Measurements from ENCODE around the gene C5orf58.

Gene C5orf58

GRCh38 chr5:170285181-170285580 is 52.4 kb downstream of the C5orf58 start:
- H3K4me3 ChIP-seq = no peak overlapping the region
- intact Hi-C loops (cut with DNase I; ENCODE audit: low total_unique reads) = no loop called here
- TF ChIP-seq, protein P1, sequence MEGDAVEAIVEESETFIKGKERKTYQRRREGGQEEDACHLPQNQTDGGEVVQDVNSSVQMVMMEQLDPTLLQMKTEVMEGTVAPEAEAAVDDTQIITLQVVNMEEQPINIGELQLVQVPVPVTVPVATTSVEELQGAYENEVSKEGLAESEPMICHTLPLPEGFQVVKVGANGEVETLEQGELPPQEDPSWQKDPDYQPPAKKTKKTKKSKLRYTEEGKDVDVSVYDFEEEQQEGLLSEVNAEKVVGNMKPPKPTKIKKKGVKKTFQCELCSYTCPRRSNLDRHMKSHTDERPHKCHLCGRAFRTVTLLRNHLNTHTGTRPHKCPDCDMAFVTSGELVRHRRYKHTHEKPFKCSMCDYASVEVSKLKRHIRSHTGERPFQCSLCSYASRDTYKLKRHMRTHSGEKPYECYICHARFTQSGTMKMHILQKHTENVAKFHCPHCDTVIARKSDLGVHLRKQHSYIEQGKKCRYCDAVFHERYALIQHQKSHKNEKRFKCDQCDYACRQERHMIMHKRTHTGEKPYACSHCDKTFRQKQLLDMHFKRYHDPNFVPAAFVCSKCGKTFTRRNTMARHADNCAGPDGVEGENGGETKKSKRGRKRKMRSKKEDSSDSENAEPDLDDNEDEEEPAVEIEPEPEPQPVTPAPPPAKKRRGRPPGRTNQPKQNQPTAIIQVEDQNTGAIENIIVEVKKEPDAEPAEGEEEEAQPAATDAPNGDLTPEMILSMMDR (IDR thresholded peaks at IDR 0.05) = no peak
- DNase-seq = no peak
- H3K27me3 ChIP-seq = no peaks in the 10 kb centered on the region
- H3K27ac ChIP-seq = no peak overlapping the region
- peaks cover 0 to 5% (median 5%) of the 10 kb centered on the region in 4 donors for H3K4me1 ChIP-seq
- H3K36me3 ChIP-seq = no peaks in the 10 kb centered on the region
- no peaks in the 10 kb centered on the region for H3K9me3 ChIP-seq

DNA sequence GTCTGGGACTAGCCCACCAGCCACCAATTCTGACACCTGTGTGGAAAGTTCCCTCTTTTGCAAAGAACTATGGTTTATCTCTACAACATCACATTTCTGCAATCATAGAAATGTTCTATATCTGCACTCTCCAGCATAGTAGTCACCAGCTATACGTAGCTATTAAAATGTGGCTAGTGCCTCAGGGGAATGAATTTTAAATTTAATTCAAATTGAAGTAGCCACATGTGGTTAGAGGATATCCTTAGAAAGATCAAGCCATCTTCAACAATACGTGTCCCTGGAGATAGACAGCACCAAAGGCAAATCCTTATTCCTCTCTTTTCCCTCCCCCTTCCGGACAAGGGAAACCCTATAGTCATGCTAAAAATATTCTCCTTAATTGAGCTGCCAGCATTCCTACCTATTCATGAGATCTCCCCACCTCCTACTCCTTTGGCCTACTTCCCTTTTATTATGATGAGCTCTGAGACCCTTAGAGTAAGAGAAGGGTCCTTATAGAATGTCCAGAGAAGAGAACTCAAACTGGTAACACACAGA is 53.7 kb downstream of the C5orf58 start:
- H3K27me3 ChIP-seq = no peaks in the 10 kb centered on the region
- no peak for DNase-seq
- TF ChIP-seq, protein P1 (IDR thresholded peaks at IDR 0.05) = no peak
- no peaks in the 10 kb centered on the region for H3K9me3 ChIP-seq
- H3K4me3 ChIP-seq = no peak overlapping the region
- H3K4me1 ChIP-seq = no peaks in the 10 kb centered on the region
- intact Hi-C loops (cut with DNase I; ENCODE audit: low total_unique reads) = no loop called here
- H3K36me3 ChIP-seq = no peaks in the 10 kb centered on the region
- no peak overlapping the region for H3K27ac ChIP-seq

DNA sequence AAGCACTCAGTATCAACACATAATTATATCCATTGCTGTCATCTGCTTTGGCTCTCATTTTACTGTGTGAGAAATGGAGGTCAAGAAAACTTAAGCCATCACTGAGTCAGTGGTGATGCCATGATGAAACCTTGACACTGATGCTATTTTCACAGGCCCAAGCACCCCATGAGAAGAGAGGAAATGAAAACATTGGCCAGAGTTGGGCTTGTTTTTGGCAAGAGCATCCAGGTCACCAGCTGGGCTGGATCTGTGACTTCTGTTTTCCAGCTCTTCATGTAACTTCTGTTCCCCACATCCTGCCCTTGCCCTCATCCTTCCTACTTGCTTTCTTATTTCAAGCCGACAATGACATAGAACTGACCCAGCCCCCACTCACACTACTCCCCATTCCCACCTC is 54.7 kb downstream of the C5orf58 start:
- Histone ChIP-seq H3K4me3 (no peak overlapping the region), H3K27me3 (no peaks in the 10 kb centered on the region), H3K9me3 (no peaks in the 10 kb centered on the region), H3K27ac (no peak overlapping the region), H3K4me1 (no peaks in the 10 kb centered on the region), H3K36me3 (no peaks in the 10 kb centered on the region)
- DNase-seq = peak; percentile 74 to 79
- intact Hi-C loops (cut with DNase I; ENCODE audit: low total_unique reads) = no loop called here
- TF ChIP-seq, protein P1 (IDR thresholded peaks at IDR 0.05) = no peak

GRCh38 chr5:170288151-170288550 is 55.4 kb downstream of the C5orf58 start:
- no peaks in the 10 kb centered on the region for H3K27me3 ChIP-seq
- DNase-seq = no peak
- TF ChIP-seq, protein P1 (IDR thresholded peaks at IDR 0.05) = no peak
- H3K4me1 ChIP-seq = no peaks in the 10 kb centered on the region
- no peaks in the 10 kb centered on the region for H3K9me3 ChIP-seq
- H3K27ac ChIP-seq = no peak overlapping the region
- H3K4me3 ChIP-seq = no peak overlapping the region
- intact Hi-C loops (cut with DNase I; ENCODE audit: low total_unique reads) = no loop called here
- no peaks in the 10 kb centered on the region for H3K36me3 ChIP-seq

- Histone ChIP-seq H3K36me3 (no peaks in the 10 kb centered on the region), H3K4me3 (no peak overlapping the region), H3K9me3 (no peaks in the 10 kb centered on the region), H3K27me3 (no peaks in the 10 kb centered on the region), H3K4me1 (no peaks in the 10 kb centered on the region), H3K27ac (no peak overlapping the region)
- intact Hi-C loops (cut with DNase I; ENCODE audit: low total_unique reads) = no loop called here
- DNase-seq = no peak
- TF ChIP-seq, protein P1 (IDR thresholded peaks at IDR 0.05) = no peak
These were observed 55.8 kb downstream of the C5orf58 start for GRCh38 chr5:170288551-170288950.

- H3K27me3 ChIP-seq = no peaks in the 10 kb centered on the region
- no peak overlapping the region for H3K27ac ChIP-seq
- H3K36me3 ChIP-seq = no peaks in the 10 kb centered on the region
- no peaks in the 10 kb centered on the region for H3K9me3 ChIP-seq
- no peak overlapping the region for H3K4me3 ChIP-seq
- DNase-seq = no peak
- TF ChIP-seq, protein P1 (IDR thresholded peaks at IDR 0.05) = no peak
- intact Hi-C loops (cut with DNase I; ENCODE audit: low total_unique reads) = no loop called here
- no peaks in the 10 kb centered on the region for H3K4me1 ChIP-seq
These were observed 56.3 kb downstream of the C5orf58 start for GRCh38 chr5:170289121-170289520.

Measured in tibial artery (tissue), 4 donors.